DND-41 (cell line): ENCODE measurements around the gene CNTNAP5.

Source experiments
- ATAC-seq: fragments of 200-7000 bp; cut with Tn5 transposase; 3 replicates; pipeline ENCODE4 v1.9.1; 2021; ENCODE audit warnings: low read depth; ENCODE audit not compliant: insufficient read depth
- DNase-seq: peaks from one replicate; pipeline ENCODE4 v3.0.0-alpha.2; 2020
- H2AFZ ChIP-seq: 2 replicates; pipeline ENCODE4 v1.6.0; 2012; ENCODE audit warnings: low read depth, low read length
- H3K27ac ChIP-seq: 2 replicates; pipeline ENCODE4 v1.5.1; 2012; ENCODE audit warnings: low read length, inconsistent platforms
- H3K27me3 ChIP-seq: fragments of 200-600 bp; sonication (generic); 2 replicates; pipeline ENCODE4 v1.6.0; 2012; ENCODE audit warnings: low read length, mild to moderate bottlenecking, inconsistent platforms; ENCODE audit not compliant: insufficient read depth, poor library complexity
- H3K36me3 ChIP-seq: 2 replicates; pipeline ENCODE4 v1.5.1; 2012; ENCODE audit warnings: low read length, inconsistent platforms; ENCODE audit not compliant: insufficient read depth
- H3K4me1 ChIP-seq: 2 replicates; pipeline ENCODE4 v1.5.1; 2012; ENCODE audit warnings: mild to moderate bottlenecking, low read length; ENCODE audit not compliant: insufficient read depth
- H3K4me2 ChIP-seq: 2 replicates; pipeline ENCODE4 v1.6.0; 2012; ENCODE audit warnings: mild to moderate bottlenecking, moderate library complexity, low read length, inconsistent platforms; ENCODE audit not compliant: insufficient read depth
- H3K4me3 ChIP-seq, 2 experiments: fragments of 200-600 bp in 1 of 2; shearing (Covaris generic) in 1 of 2; 2 replicates each; pipeline ENCODE4 v1.5.1; 2012 to 2016; ENCODE audit warnings: inconsistent platforms in 2 of 2, low read length in 2 of 2, mild to moderate bottlenecking in 2 of 2, low read depth in 1 of 2, moderate library complexity in 1 of 2
- H3K79me2 ChIP-seq: 2 replicates; pipeline ENCODE4 v1.6.0; 2012; ENCODE audit warnings: low read length, inconsistent platforms; ENCODE audit not compliant: insufficient read depth
- H3K9ac ChIP-seq: 2 replicates; pipeline ENCODE4 v1.6.0; 2012; ENCODE audit warnings: low read depth, mild to moderate bottlenecking, inconsistent platforms, low read length, moderate library complexity
- H3K9me3 ChIP-seq: 2 replicates; pipeline ENCODE4 v1.5.1; 2012; ENCODE audit warnings: low read length, moderate library complexity, mild to moderate bottlenecking, inconsistent platforms; ENCODE audit not compliant: insufficient read depth, severe bottlenecking
- H4K20me1 ChIP-seq: 2 replicates; pipeline ENCODE4 v1.6.0; 2012; ENCODE audit warnings: low read length; ENCODE audit not compliant: insufficient read depth
- CTCF ChIP-seq: IDR thresholded peaks from 2 replicates; pipeline ENCODE4 v1.5.1; 2012; ENCODE audit warnings: borderline replicate concordance, low read length, moderate library complexity, mild to moderate bottlenecking; ENCODE audit not compliant: poor library complexity, severe bottlenecking; ENCODE audit errors: extremely low read depth
- EZH2 ChIP-seq: IDR thresholded peaks from 3 replicates; pipeline ENCODE4 v1.6.1; 2012; ENCODE audit warnings: borderline replicate concordance, low read depth, mild to moderate bottlenecking, moderate library complexity, low read length, inconsistent platforms; ENCODE audit not compliant: severe bottlenecking

CNTNAP5 gene

GRCh38 chr2:124874676-124875075 is 849.6 kb downstream of the CNTNAP5 start:
- ATAC-seq (no peak), DNase-seq (no peak)
- no peak overlapping the region for H2AFZ ChIP-seq
- no peak overlapping the region for H3K27ac ChIP-seq
- no peak overlapping the region for H3K4me3 ChIP-seq
- H4K20me1 ChIP-seq: no peaks in the 10 kb centered on the region
- no peaks in the 10 kb centered on the region for H3K79me2 ChIP-seq
- H3K4me2 ChIP-seq: no peak overlapping the region
- no peaks in the 10 kb centered on the region for H3K36me3 ChIP-seq
- H3K27me3 ChIP-seq: no peaks in the 10 kb centered on the region
- TF ChIP-seq CTCF (no peak), EZH2 (no peak)
- no peaks in the 10 kb centered on the region for H3K4me1 ChIP-seq
- H3K9ac ChIP-seq: no peak overlapping the region
- no peaks in the 10 kb centered on the region for H3K9me3 ChIP-seq

GRCh38 chr2:124875627-124876244 is 850.6 kb downstream of the CNTNAP5 start:
- no peak overlapping the region for H2AFZ ChIP-seq

GRCh38 chr2:124877141-124877577 is 852.1 kb downstream of the CNTNAP5 start:
- Histone ChIP-seq H3K36me3 (no peaks in the 10 kb centered on the region), H3K27ac (no peak overlapping the region), H2AFZ (no peak overlapping the region), H3K79me2 (no peaks in the 10 kb centered on the region), H4K20me1 (no peaks in the 10 kb centered on the region), H3K9ac (no peak overlapping the region), H3K4me1 (no peaks in the 10 kb centered on the region), H3K4me2 (no peak overlapping the region), H3K4me3 (no peak overlapping the region), H3K9me3 (no peaks in the 10 kb centered on the region), H3K27me3 (no peaks in the 10 kb centered on the region)
- no peak for ATAC-seq
- DNase-seq: no peak
- TF ChIP-seq EZH2: no peak
- no peak for TF ChIP-seq CTCF

More at GRCh38 chr2:124875627-124876244, 850.6 kb downstream of the CNTNAP5 start:
- Histone ChIP-seq H3K4me2 (no peak overlapping the region), H3K9me3 (no peaks in the 10 kb centered on the region), H3K36me3 (no peaks in the 10 kb centered on the region), H3K9ac (no peak overlapping the region), H3K4me1 (no peaks in the 10 kb centered on the region), H3K27me3 (no peaks in the 10 kb centered on the region), H3K79me2 (no peaks in the 10 kb centered on the region), H3K4me3 (no peak overlapping the region), H4K20me1 (no peaks in the 10 kb centered on the region), H3K27ac (no peak overlapping the region)
- no peak for ATAC-seq
- DNase-seq: no peak
- no peak for TF ChIP-seq EZH2

GRCh38 chr2:124879640-124880039 is 854.6 kb downstream of the CNTNAP5 start:
- H3K4me3 ChIP-seq: no peak overlapping the region
- no peak overlapping the region for H2AFZ ChIP-seq
- H3K27ac ChIP-seq: no peak overlapping the region
- no peak overlapping the region for H3K4me2 ChIP-seq
- H3K79me2 ChIP-seq: no peaks in the 10 kb centered on the region
- ATAC-seq (no peak), DNase-seq (no peak)
- H3K9me3 ChIP-seq: no peaks in the 10 kb centered on the region
- H3K9ac ChIP-seq: no peak overlapping the region
- no peaks in the 10 kb centered on the region for H3K27me3 ChIP-seq
- TF ChIP-seq CTCF (no peak), EZH2 (no peak)
- H4K20me1 ChIP-seq: no peaks in the 10 kb centered on the region
- no peaks in the 10 kb centered on the region for H3K36me3 ChIP-seq
- no peaks in the 10 kb centered on the region for H3K4me1 ChIP-seq
